ENCODE data around the gene ZFP92. TPM values are rescaled to one million over a fixed set of nuclear protein-coding genes. Genes with fewer than 3 reads are reported as not detected.

ZFP92 gene
- total RNA-seq, 1 experiment from 2014 or later: not detected

DNA sequence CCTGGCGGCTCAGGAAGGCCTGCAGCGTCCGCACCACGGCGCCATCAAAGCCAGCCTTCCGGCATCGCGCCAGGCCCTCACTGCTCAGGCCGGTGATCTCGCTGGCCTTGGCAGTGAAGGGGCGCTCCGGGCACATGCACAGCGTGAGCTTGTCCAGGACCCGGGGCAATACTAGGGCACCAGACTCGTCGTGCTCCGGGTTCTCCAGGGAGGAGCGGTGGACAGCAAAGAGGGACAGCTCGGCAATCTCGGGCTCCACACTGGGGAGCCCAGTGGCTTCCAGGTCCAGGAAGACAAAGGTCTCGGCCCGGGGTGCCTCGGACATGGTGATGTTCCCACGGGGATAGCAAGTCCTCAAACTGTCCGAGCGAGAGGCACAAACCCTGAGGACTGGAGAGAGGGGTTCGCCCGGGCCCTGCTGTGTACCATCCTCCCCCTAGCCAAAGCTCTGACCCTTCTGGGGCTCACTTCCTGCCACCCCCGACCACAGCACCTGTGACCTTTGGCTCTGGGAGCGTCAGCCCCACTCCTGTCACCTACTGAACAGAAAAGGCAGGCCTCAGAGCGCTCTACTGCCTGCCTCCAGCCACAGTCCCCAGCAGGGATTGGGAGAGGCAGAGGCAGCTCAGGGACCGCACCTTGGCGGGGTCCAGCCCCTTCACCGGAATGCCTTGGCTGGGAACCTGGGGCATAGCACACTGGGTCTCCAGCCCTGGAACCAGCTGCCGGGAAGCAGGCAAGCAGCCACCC is 34.0 kb downstream of the ZFP92 start:
- CTCF ChIA-PET: no interaction called here

GRCh38 chrX:153445856-153446635 is 34.8 kb downstream of the ZFP92 start, which contains the start of gene TREX2:
Gene TREX2 (minus strand): TSS chrX:153446056. CDS start chrX:153445430, 626 bp downstream.
- Histone ChIP-seq H3K79me2 (ENCODE audit: low read depth) (no peaks in the 10 kb centered on the region), H3K9me3 (ENCODE audit: insufficient read depth, low read depth) (no peaks in the 10 kb centered on the region), H4K20me1 (ENCODE audit: insufficient read depth) (no peaks in the 10 kb centered on the region), H2AFZ (no peak within 1 kb of the TSS), H3K4me2 (no peak within 1 kb of the TSS), H3K9me2 (ENCODE audit: insufficient read depth) (no peaks in the 10 kb centered on the region), H3F3A (ENCODE audit: insufficient read depth, low read depth) (no peaks in the 10 kb centered on the region), H3K27ac (no peak within 1 kb of the TSS), H3K4me1 (replicated peaks; ENCODE audit: insufficient read depth) (0 out of 2 replicates have a peak, but pooled peaks cover 3% of the 10 kb centered on the region), H3K36me3 (ENCODE audit: low read depth) (no peaks in the 10 kb centered on the region), H3K4me3 (no peak within 1 kb of the TSS), H3K27me3 (ENCODE audit: insufficient read depth, low read depth) (no peaks in the 10 kb centered on the region)
- TF ChIP-seq, protein P1, sequence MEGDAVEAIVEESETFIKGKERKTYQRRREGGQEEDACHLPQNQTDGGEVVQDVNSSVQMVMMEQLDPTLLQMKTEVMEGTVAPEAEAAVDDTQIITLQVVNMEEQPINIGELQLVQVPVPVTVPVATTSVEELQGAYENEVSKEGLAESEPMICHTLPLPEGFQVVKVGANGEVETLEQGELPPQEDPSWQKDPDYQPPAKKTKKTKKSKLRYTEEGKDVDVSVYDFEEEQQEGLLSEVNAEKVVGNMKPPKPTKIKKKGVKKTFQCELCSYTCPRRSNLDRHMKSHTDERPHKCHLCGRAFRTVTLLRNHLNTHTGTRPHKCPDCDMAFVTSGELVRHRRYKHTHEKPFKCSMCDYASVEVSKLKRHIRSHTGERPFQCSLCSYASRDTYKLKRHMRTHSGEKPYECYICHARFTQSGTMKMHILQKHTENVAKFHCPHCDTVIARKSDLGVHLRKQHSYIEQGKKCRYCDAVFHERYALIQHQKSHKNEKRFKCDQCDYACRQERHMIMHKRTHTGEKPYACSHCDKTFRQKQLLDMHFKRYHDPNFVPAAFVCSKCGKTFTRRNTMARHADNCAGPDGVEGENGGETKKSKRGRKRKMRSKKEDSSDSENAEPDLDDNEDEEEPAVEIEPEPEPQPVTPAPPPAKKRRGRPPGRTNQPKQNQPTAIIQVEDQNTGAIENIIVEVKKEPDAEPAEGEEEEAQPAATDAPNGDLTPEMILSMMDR (conservative IDR thresholded peaks at IDR 0.05): no peak
- TF ChIP-seq EZH2 (IDR thresholded peaks at IDR 0.05; ENCODE audit: low read depth): no peak
- no peak for DNase-seq
- ChIA-PET CTCF (no interaction called here), POLR2A (ENCODE audit: unreplicated experiment) (no interaction called here)
- intact Hi-C loops (cut with micrococcal nuclease; ENCODE audit: unreplicated experiment): no loop called here
- no TSS peak for BruUV-seq (replicated peaks)

More for the DNA sequence above, 34.0 kb downstream of the ZFP92 start:
- H3K9me3 ChIP-seq (ENCODE audit: insufficient read depth, low read depth): no peaks in the 10 kb centered on the region
- H3K4me3 ChIP-seq: no peak overlapping the region
- H3K36me3 ChIP-seq (ENCODE audit: low read depth): no peaks in the 10 kb centered on the region
- DNase-seq: no peak
- H3K79me2 ChIP-seq (ENCODE audit: low read depth): no peaks in the 10 kb centered on the region
- H2AFZ ChIP-seq: no peak overlapping the region
- no peak overlapping the region for H3K4me2 ChIP-seq
- intact Hi-C loops (cut with micrococcal nuclease; ENCODE audit: unreplicated experiment): no loop called here
- H3K9me2 ChIP-seq (ENCODE audit: insufficient read depth): no peaks in the 10 kb centered on the region
- BruUV-seq (replicated peaks): no TSS peak
- 0 out of 2 replicates have a peak, but pooled peaks cover 5% of the 10 kb centered on the region for H3K27me3 ChIP-seq (ENCODE audit: insufficient read depth, low read depth)
- no peak overlapping the region for H3K27ac ChIP-seq
- H4K20me1 ChIP-seq (ENCODE audit: insufficient read depth): no peaks in the 10 kb centered on the region
- POLR2A ChIA-PET (ENCODE audit: unreplicated experiment): no interaction called here
- 0 out of 2 replicates have a peak, but pooled peaks cover 3% of the 10 kb centered on the region for H3K4me1 ChIP-seq (replicated peaks; ENCODE audit: insufficient read depth)
- TF ChIP-seq, protein P1 (conservative IDR thresholded peaks at IDR 0.05): no peak
- TF ChIP-seq EZH2 (IDR thresholded peaks at IDR 0.05; ENCODE audit: low read depth): no peak
- H3F3A ChIP-seq (ENCODE audit: insufficient read depth, low read depth): no peaks in the 10 kb centered on the region

DNA sequence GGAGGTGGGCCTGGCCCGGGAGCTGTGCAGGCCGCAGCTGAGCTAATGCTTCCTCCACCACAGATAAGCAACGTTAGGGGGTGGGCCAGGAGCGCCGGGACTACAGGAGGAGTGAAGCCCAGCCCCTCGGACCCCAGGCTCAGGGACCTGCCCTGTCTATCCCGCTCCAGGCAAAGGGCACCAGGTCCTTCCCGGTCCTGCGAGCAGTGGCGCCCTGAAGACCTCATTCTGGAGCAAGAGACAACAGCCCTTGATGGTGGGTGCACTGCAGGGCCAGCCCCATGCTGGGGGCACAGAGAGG is 35.3 kb downstream of the ZFP92 start:
- no peak for DNase-seq
- intact Hi-C loops (cut with micrococcal nuclease; ENCODE audit: unreplicated experiment): no loop called here
- Histone ChIP-seq H2AFZ (no peak overlapping the region), H3K36me3 (ENCODE audit: low read depth) (no peaks in the 10 kb centered on the region), H3K9me3 (ENCODE audit: insufficient read depth, low read depth) (no peaks in the 10 kb centered on the region), H3F3A (ENCODE audit: insufficient read depth, low read depth) (no peaks in the 10 kb centered on the region), H3K27ac (no peak overlapping the region), H4K20me1 (ENCODE audit: insufficient read depth) (no peaks in the 10 kb centered on the region), H3K79me2 (ENCODE audit: low read depth) (no peaks in the 10 kb centered on the region), H3K4me3 (no peak overlapping the region), H3K27me3 (ENCODE audit: insufficient read depth, low read depth) (no peaks in the 10 kb centered on the region), H3K4me2 (no peak overlapping the region), H3K4me1 (replicated peaks; ENCODE audit: insufficient read depth) (0 out of 2 replicates have a peak, but pooled peaks cover 3% of the 10 kb centered on the region), H3K9me2 (ENCODE audit: insufficient read depth) (no peaks in the 10 kb centered on the region)
- POLR2A ChIA-PET (ENCODE audit: unreplicated experiment): no interaction called here
- TF ChIP-seq EZH2 (IDR thresholded peaks at IDR 0.05; ENCODE audit: low read depth): no peak
- TF ChIP-seq, protein P1 (conservative IDR thresholded peaks at IDR 0.05): no peak
- CTCF ChIA-PET: no interaction called here
- BruUV-seq (replicated peaks): no TSS peak
